SK-N-SH (cell line): ENCODE data around the gene CUEDC2. TPM values are rescaled to one million over a fixed set of nuclear protein-coding genes. Genes with fewer than 3 reads are reported as not detected.
A peak's percentile ranks its signal among the peaks of the same experiment; 100 is the strongest.

Experiments used
- CTCF ChIA-PET: fragments of 300-600, 350-600 bp; formaldehyde crosslinking; extraction: SDS; loops from one replicate; lab custom pipeline; 2021; lab: Yijun Ruan, JAX
- POLR2A ChIA-PET: fragments of 350-600 bp; sonication (Branson Sonifier 250); formaldehyde crosslinking; extraction: SDS; loops from one replicate; lab custom pipeline; 2020; ENCODE audit warnings: antibody characterized with exemption, inconsistent platforms; lab: Yijun Ruan, JAX
- DNase-seq: peaks from one replicate; pipeline ENCODE4 v3.0.0; 2012
- H2AFZ ChIP-seq: fragments of 200-600 bp; sonication (generic); 2 replicates; pipeline ENCODE4 v1.8.1; 2016; ENCODE audit warnings: antibody characterized with exemption, mild to moderate bottlenecking, low read depth
- H3F3A ChIP-seq: fragments of 200-600 bp; sonication (generic); replicated peaks from 2 replicates; pipeline ENCODE3; 2016; ENCODE audit warnings: antibody characterized with exemption, mild to moderate bottlenecking; ENCODE audit not compliant: insufficient read depth
- H3K27ac ChIP-seq, 2 experiments: fragments of 200-500 bp in 1 of 2; fragments of 200-600 bp in 1 of 2; sonication (Bioruptor generic) in 1 of 2; sonication (generic), shearing (Covaris generic) in 1 of 2; 2 replicates each; pipeline versions ENCODE4 v1.5.1 to v1.6.1; 2014 to 2016; ENCODE audit warnings: low read depth in 2 of 2, inconsistent platforms in 1 of 2, low read length in 1 of 2, mild to moderate bottlenecking in 1 of 2, mixed read lengths in 1 of 2
- H3K27me3 ChIP-seq: fragments of 200-600 bp; sonication (generic), shearing (Covaris generic); 2 replicates; pipeline ENCODE4 v1.6.1; 2016; ENCODE audit warnings: mixed run types; ENCODE audit not compliant: insufficient read depth
- H3K36me3 ChIP-seq, 2 experiments: fragments of 200-500 bp in 1 of 2; fragments of 200-600 bp in 1 of 2; sonication (Bioruptor generic) in 1 of 2; sonication (generic) in 1 of 2; replicated peaks in 1 of 2; 2 replicates each; pipeline versions ENCODE3 to v1.5.1; 2014 to 2016; ENCODE audit warnings: low read length in 1 of 2, mild to moderate bottlenecking in 1 of 2; ENCODE audit not compliant: insufficient read depth in 2 of 2, control insufficient read depth in 1 of 2
- H3K4me1 ChIP-seq, 2 experiments: fragments of 200-500 bp in 1 of 2; fragments of 200-600 bp in 1 of 2; sonication (Bioruptor generic) in 1 of 2; sonication (generic), shearing (Covaris generic) in 1 of 2; 2 replicates each; pipeline versions ENCODE4 v1.5.1 to v1.6.1; 2014 to 2016; ENCODE audit warnings: low read depth in 1 of 2, low read length in 1 of 2, mixed run types in 1 of 2; ENCODE audit not compliant: insufficient read depth in 2 of 2, control insufficient read depth in 1 of 2
- H3K4me2 ChIP-seq: fragments of 200-600 bp; sonication (generic), shearing (Covaris generic); 2 replicates; pipeline ENCODE4 v1.6.1; 2017; ENCODE audit warnings: mixed run types
- H3K4me3 ChIP-seq, 2 experiments: fragments of 200-500 bp in 1 of 2; fragments of 200-600 bp in 1 of 2; sonication (Bioruptor generic) in 1 of 2; sonication (generic), shearing (Covaris generic) in 1 of 2; 2 replicates each; pipeline versions ENCODE4 v1.5.1 to v1.8.1; 2014 to 2016; ENCODE audit warnings: low read depth in 2 of 2, inconsistent platforms in 1 of 2, low read length in 1 of 2, mild to moderate bottlenecking in 1 of 2, mixed read lengths in 1 of 2, moderate library complexity in 1 of 2
- H3K79me2 ChIP-seq: fragments of 200-600 bp; sonication (generic); 2 replicates; pipeline ENCODE4 v1.8.1; 2017; ENCODE audit warnings: mild to moderate bottlenecking; ENCODE audit not compliant: insufficient read depth
- H3K9ac ChIP-seq: fragments of 200-600 bp; sonication (generic); 2 replicates; pipeline ENCODE4 v1.6.1; 2017; ENCODE audit warnings: mixed run types
- H3K9me2 ChIP-seq: fragments of 200-600 bp; sonication (generic); 2 replicates; pipeline ENCODE4 v1.6.1; 2017; ENCODE audit warnings: mixed run types
- H3K9me3 ChIP-seq: fragments of 200-600 bp; sonication (generic); 2 replicates; pipeline ENCODE4 v1.6.1; 2017; ENCODE audit warnings: mixed run types, mild to moderate bottlenecking, moderate library complexity
- H4K20me1 ChIP-seq: fragments of 200-600 bp; sonication (generic); 2 replicates; pipeline ENCODE4 v1.6.1; 2017; ENCODE audit warnings: mild to moderate bottlenecking, mixed run types; ENCODE audit not compliant: insufficient read depth
- CHD2 ChIP-seq: fragments of 150-350 bp; IDR thresholded peaks from 2 replicates; pipeline ENCODE4 v1.6.1; 2018; ENCODE audit warnings: low read length; ENCODE audit not compliant: partially characterized antibody
- ELF1 ChIP-seq: IDR thresholded peaks from 2 replicates; pipeline ENCODE4 v1.4.0; 2012
- EP300 ChIP-seq, 2 experiments: IDR thresholded peaks; 2 replicates each; pipeline versions ENCODE4 v1.4.0 to v1.6.1; 2012; ENCODE audit warnings: borderline replicate concordance in 1 of 2, low read depth in 1 of 2, low read length in 1 of 2
- FOXJ3 ChIP-seq: sonication (generic); formaldehyde crosslinking; IDR thresholded peaks from 2 replicates; pipeline ENCODE4 v1.5.1; 2020; ENCODE audit warnings: mild to moderate bottlenecking, missing genetic modification reagents
- FOXM1 ChIP-seq: IDR thresholded peaks from 2 replicates; pipeline ENCODE4 v1.4.0; 2012; ENCODE audit warnings: low read depth, mild to moderate bottlenecking
- GABPA ChIP-seq: IDR thresholded peaks from 2 replicates; pipeline ENCODE4 v1.4.0; 2012; ENCODE audit warnings: low read depth, mild to moderate bottlenecking
- JUND ChIP-seq: IDR thresholded peaks from 2 replicates; pipeline ENCODE4 v1.4.0; 2012
- MEF2A ChIP-seq: IDR thresholded peaks from 2 replicates; pipeline ENCODE4 v1.4.0; 2012; ENCODE audit warnings: low read depth, borderline replicate concordance
- MXI1 ChIP-seq: IDR thresholded peaks from 2 replicates; pipeline ENCODE4 v1.6.1; 2012; ENCODE audit warnings: mild to moderate bottlenecking, low read depth, low read length, improper control_type of control experiment
- NFIC ChIP-seq: IDR thresholded peaks from 2 replicates; pipeline ENCODE4 v1.4.0; 2012; ENCODE audit warnings: borderline replicate concordance
- POLR2AphosphoS5 ChIP-seq: IDR thresholded peaks from 2 replicates; pipeline ENCODE4 v1.6.1; 2012; ENCODE audit warnings: low read depth, low read length
- RAD21 ChIP-seq: IDR thresholded peaks from 2 replicates; pipeline ENCODE4 v1.6.1; 2012; ENCODE audit warnings: mild to moderate bottlenecking, low read length
- RCOR1 ChIP-seq: fragments of 150-350 bp; IDR thresholded peaks from 2 replicates; pipeline ENCODE4 v1.6.1; 2017; ENCODE audit warnings: antibody characterized with exemption, low read length
- RXRA ChIP-seq: IDR thresholded peaks from 2 replicates; pipeline ENCODE4 v1.4.0; 2012; ENCODE audit warnings: low read depth, mild to moderate bottlenecking, borderline replicate concordance
- SMC3 ChIP-seq: IDR thresholded peaks from 2 replicates; pipeline ENCODE4 v1.6.1; 2012; ENCODE audit warnings: low read depth, low read length, improper control_type of control experiment
- TAF1 ChIP-seq: IDR thresholded peaks from 2 replicates; pipeline ENCODE4 v1.6.1; 2012; ENCODE audit warnings: low read depth, mild to moderate bottlenecking, low read length, moderate library complexity, borderline replicate concordance
- TCF12 ChIP-seq: IDR thresholded peaks from 2 replicates; pipeline ENCODE4 v1.4.0; 2012
- YY1 ChIP-seq: IDR thresholded peaks from 2 replicates; pipeline ENCODE4 v1.4.0; 2012; ENCODE audit warnings: low read depth, mild to moderate bottlenecking
- WGBS: methylation state at CpG from one replicate; pipeline ENCODE4 v1.1.6; 2017; ENCODE audit warnings: low lambda C conversion rate; 5-methylcytosine and 5-hydroxymethylcytosine counted together
- polyA plus RNA-seq, 3 experiments: library from polyadenylated mRNA; depleted of rRNA; stranded (reverse); fragments of >200 nt; gene quantifications; 2 replicates each; pipeline ENCODE4 v1.2.3, GENCODE V29; 2012
- TF ChIP-seq, protein P1 (sequence below): IDR thresholded peaks from 2 replicates; pipeline ENCODE4 v1.4.0; 2012; ENCODE audit warnings: low read depth
- TF ChIP-seq, protein P2 (sequence below): fragments of 200-600 bp; sonication (generic); IDR thresholded peaks from 2 replicates; pipeline ENCODE4 v1.6.1; 2017; ENCODE audit warnings: antibody characterized with exemption, mild to moderate bottlenecking, moderate library complexity
- TF ChIP-seq, protein P3 (sequence below): IDR thresholded peaks from 2 replicates; pipeline ENCODE4; 2012
- TF ChIP-seq, protein P4 (sequence below): IDR thresholded peaks from 2 replicates; pipeline ENCODE4 v1.4.0; 2012; ENCODE audit warnings: low read depth, borderline replicate concordance
- TF ChIP-seq, protein P5 (sequence below): fragments of 150-350 bp; IDR thresholded peaks from 2 replicates; pipeline ENCODE4 v1.6.1; 2017; ENCODE audit warnings: antibody characterized with exemption, low read length, low read depth, borderline replicate concordance
- TF ChIP-seq, protein P6 (sequence below): IDR thresholded peaks from 2 replicates; pipeline ENCODE4 v1.6.1; 2012; ENCODE audit warnings: mild to moderate bottlenecking, low read depth, low read length, moderate library complexity

The CUEDC2 gene
- polyA plus RNA-seq, 1 of the 3 experiments (the other 2 are of a cell fraction) = 162 TPM

DNA sequence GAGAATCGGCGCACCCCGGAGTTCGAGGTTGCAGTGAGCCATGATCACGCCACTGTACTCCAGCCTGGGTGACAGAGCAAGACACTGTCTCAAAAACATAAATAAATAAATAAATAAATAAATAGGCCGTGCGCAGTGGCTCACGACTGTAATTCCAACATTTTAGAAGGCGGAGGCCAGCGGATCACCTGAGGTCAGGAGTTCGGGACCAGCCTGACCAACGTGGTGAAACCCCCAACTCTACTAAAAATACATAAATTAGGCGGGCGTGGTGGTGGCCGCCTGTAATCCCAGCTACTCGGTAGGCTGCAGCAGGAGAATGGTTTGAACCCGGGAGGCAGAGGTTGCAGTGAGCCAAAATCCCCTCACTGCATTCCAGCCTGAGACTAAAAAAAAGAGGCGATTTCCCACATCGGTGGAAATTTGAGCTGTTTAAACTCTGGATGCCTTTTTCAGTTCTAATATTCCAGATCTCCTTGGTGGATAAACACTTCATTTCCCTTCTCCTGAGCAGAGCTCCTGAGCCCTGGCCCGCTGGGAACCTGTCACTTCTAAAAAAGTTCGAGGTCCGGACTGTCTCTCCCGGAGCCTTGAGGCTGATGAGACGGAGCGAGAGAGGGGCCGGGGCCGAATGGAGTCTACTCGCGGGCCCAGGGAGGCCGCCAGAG is 38.8 kb downstream of the CUEDC2 start:
- ChIA-PET POLR2A (interaction anchor here (2.8 kb wide), 1 partner anchor 29 kb away, joined by 11 read pairs; no protein-coding TSS in a partner anchor), CTCF (interaction anchor here (0.6 to 16.5 kb wide), 43 partner anchors 12 to 286 kb away, joined by 3 to 359 read pairs (median 5); partner anchors contain the start of genes CUEDC2, ELOVL3, FBXL15 and GBF1)
- H3K79me2 ChIP-seq = peaks cover 5% of the 10 kb centered on the region; the same call in 1 of the 2 replicates
- peak overlapping the region in 1 of 2 experiments; percentile 81; a peak in 2 of 4 replicates for H3K27ac ChIP-seq
- peak; percentile 91 for DNase-seq
- peaks cover 0 to 17% of the 10 kb centered on the region in 2 experiments; a peak in 1 of 4 replicates for H3K4me1 ChIP-seq
- WGBS = 35% methylated on average over 30 of the region's 30 CpGs
- peak overlapping the region; percentile 83 for H2AFZ ChIP-seq
- H3K4me3 ChIP-seq = peak overlapping the region; percentile 65 to 77
- peak overlapping the region; percentile 68 for H3K9ac ChIP-seq
- no peaks in the 10 kb centered on the region for H3K36me3 ChIP-seq
- H3K9me3 ChIP-seq = no peaks in the 10 kb centered on the region
- peaks cover 3% of the 10 kb centered on the region for H3F3A ChIP-seq
- H3K9me2 ChIP-seq = no peaks in the 10 kb centered on the region
- no peaks in the 10 kb centered on the region for H4K20me1 ChIP-seq
- peak overlapping the region; percentile 90 for H3K4me2 ChIP-seq
- no peaks in the 10 kb centered on the region for H3K27me3 ChIP-seq
- TF ChIP-seq NFIC = no peak
- TF ChIP-seq, protein P1, sequence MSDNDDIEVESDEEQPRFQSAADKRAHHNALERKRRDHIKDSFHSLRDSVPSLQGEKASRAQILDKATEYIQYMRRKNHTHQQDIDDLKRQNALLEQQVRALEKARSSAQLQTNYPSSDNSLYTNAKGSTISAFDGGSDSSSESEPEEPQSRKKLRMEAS = no peak
- TF ChIP-seq FOXJ3 (CRISPR knock-in tag) = no peak
- no peak for TF ChIP-seq MEF2A
- TF ChIP-seq FOXM1 = no peak
- no peak for TF ChIP-seq YY1
- TF ChIP-seq, protein P2, sequence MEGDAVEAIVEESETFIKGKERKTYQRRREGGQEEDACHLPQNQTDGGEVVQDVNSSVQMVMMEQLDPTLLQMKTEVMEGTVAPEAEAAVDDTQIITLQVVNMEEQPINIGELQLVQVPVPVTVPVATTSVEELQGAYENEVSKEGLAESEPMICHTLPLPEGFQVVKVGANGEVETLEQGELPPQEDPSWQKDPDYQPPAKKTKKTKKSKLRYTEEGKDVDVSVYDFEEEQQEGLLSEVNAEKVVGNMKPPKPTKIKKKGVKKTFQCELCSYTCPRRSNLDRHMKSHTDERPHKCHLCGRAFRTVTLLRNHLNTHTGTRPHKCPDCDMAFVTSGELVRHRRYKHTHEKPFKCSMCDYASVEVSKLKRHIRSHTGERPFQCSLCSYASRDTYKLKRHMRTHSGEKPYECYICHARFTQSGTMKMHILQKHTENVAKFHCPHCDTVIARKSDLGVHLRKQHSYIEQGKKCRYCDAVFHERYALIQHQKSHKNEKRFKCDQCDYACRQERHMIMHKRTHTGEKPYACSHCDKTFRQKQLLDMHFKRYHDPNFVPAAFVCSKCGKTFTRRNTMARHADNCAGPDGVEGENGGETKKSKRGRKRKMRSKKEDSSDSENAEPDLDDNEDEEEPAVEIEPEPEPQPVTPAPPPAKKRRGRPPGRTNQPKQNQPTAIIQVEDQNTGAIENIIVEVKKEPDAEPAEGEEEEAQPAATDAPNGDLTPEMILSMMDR = peak; percentile 91
- TF ChIP-seq GABPA = no peak
- TF ChIP-seq RAD21 = peak; percentile 74
- no peak; the same call in 1 of the 2 replicates for TF ChIP-seq MXI1
- no peak for TF ChIP-seq TCF12
- TF ChIP-seq RCOR1 = no peak
- TF ChIP-seq, protein P3, sequence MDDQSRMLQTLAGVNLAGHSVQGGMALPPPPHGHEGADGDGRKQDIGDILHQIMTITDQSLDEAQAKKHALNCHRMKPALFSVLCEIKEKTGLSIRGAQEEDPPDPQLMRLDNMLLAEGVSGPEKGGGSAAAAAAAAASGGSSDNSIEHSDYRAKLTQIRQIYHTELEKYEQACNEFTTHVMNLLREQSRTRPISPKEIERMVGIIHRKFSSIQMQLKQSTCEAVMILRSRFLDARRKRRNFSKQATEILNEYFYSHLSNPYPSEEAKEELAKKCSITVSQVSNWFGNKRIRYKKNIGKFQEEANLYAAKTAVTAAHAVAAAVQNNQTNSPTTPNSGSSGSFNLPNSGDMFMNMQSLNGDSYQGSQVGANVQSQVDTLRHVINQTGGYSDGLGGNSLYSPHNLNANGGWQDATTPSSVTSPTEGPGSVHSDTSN = no peak
- TF ChIP-seq, protein P4, sequence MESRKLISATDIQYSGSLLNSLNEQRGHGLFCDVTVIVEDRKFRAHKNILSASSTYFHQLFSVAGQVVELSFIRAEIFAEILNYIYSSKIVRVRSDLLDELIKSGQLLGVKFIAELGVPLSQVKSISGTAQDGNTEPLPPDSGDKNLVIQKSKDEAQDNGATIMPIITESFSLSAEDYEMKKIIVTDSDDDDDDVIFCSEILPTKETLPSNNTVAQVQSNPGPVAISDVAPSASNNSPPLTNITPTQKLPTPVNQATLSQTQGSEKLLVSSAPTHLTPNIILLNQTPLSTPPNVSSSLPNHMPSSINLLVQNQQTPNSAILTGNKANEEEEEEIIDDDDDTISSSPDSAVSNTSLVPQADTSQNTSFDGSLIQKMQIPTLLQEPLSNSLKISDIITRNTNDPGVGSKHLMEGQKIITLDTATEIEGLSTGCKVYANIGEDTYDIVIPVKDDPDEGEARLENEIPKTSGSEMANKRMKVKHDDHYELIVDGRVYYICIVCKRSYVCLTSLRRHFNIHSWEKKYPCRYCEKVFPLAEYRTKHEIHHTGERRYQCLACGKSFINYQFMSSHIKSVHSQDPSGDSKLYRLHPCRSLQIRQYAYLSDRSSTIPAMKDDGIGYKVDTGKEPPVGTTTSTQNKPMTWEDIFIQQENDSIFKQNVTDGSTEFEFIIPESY = no peak
- TF ChIP-seq POLR2AphosphoS5 = no peak
- TF ChIP-seq CHD2 = peak; percentile 4
- no peak for TF ChIP-seq EP300 (IDR thresholded peaks at IDR 0.05; ENCODE audit: borderline replicate concordance in 1 of 2, low read depth in 1 of 2, low read length in 1 of 2)
- TF ChIP-seq SMC3 = peak; percentile 75
- no peak; the same call in 1 of the 2 replicates for TF ChIP-seq RXRA
- TF ChIP-seq JUND = no peak
- TF ChIP-seq, protein P5, sequence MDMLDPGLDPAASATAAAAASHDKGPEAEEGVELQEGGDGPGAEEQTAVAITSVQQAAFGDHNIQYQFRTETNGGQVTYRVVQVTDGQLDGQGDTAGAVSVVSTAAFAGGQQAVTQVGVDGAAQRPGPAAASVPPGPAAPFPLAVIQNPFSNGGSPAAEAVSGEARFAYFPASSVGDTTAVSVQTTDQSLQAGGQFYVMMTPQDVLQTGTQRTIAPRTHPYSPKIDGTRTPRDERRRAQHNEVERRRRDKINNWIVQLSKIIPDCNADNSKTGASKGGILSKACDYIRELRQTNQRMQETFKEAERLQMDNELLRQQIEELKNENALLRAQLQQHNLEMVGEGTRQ = no peak
- TF ChIP-seq, protein P6, sequence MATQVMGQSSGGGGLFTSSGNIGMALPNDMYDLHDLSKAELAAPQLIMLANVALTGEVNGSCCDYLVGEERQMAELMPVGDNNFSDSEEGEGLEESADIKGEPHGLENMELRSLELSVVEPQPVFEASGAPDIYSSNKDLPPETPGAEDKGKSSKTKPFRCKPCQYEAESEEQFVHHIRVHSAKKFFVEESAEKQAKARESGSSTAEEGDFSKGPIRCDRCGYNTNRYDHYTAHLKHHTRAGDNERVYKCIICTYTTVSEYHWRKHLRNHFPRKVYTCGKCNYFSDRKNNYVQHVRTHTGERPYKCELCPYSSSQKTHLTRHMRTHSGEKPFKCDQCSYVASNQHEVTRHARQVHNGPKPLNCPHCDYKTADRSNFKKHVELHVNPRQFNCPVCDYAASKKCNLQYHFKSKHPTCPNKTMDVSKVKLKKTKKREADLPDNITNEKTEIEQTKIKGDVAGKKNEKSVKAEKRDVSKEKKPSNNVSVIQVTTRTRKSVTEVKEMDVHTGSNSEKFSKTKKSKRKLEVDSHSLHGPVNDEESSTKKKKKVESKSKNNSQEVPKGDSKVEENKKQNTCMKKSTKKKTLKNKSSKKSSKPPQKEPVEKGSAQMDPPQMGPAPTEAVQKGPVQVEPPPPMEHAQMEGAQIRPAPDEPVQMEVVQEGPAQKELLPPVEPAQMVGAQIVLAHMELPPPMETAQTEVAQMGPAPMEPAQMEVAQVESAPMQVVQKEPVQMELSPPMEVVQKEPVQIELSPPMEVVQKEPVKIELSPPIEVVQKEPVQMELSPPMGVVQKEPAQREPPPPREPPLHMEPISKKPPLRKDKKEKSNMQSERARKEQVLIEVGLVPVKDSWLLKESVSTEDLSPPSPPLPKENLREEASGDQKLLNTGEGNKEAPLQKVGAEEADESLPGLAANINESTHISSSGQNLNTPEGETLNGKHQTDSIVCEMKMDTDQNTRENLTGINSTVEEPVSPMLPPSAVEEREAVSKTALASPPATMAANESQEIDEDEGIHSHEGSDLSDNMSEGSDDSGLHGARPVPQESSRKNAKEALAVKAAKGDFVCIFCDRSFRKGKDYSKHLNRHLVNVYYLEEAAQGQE = 0 out of 2 replicates have a peak, but pooled peaks have one; percentile 25
- TF ChIP-seq ELF1 = no peak
- TF ChIP-seq TAF1 = no peak
